GM12892 (cell line): ENCODE results near the gene SYT12.

Experiments
- POLR2A ChIP-seq: IDR thresholded peaks from 2 replicates; pipeline ENCODE4 v1.6.1; 2011; ENCODE audit warnings: low read depth, low read length, control low read depth
- POLR2AphosphoS5 ChIP-seq: IDR thresholded peaks from 2 replicates; pipeline ENCODE4 v1.6.1; 2011; ENCODE audit warnings: low read depth, low read length, control low read depth
- TAF1 ChIP-seq: IDR thresholded peaks from 2 replicates; pipeline ENCODE4 v1.6.1; 2011; ENCODE audit warnings: low read depth, mild to moderate bottlenecking, control low read depth, low read length, borderline replicate concordance

GRCh38 chr11:67076202-67076601, 53.3 kb downstream of the SYT12 start:
- TF ChIP-seq POLR2AphosphoS5: no peak
- no peak for TF ChIP-seq POLR2A
- no peak for TF ChIP-seq TAF1
